Measurements from ENCODE around the gene TWNK.

GRCh38 chr10:101013365-101013825 is 26.1 kb downstream of the TWNK start:
- TF ChIP-seq CTCF (IDR thresholded peaks at IDR 0.05) (no peak), POLR2A (IDR thresholded peaks at IDR 0.05) (no peak)

All from heart left ventricle (tissue), 13 donors.